Natural killer cell (primary cell): ENCODE data around the gene LAMA4. TPM values are rescaled to one million over a fixed set of nuclear protein-coding genes. Genes with fewer than 3 reads are reported as not detected.

ENCODE experiments used
- ATAC-seq, 3 donors: fragments of 150-1000 bp in 2 of 3; fragments of 200-7000 bp in 1 of 3; cut with Tn5 transposase; 1 replicate in 1 of 3; 2 replicates in 2 of 3; pipeline ENCODE4 v1.10.0; 2021; ENCODE audit warnings: mild to moderate bottlenecking in 2 of 3, moderate library complexity in 2 of 3
- DNase-seq, 2 donors: peaks; one replicate each; pipeline versions ENCODE4 v3.0.0 to v3.0.0-alpha.2; 2013 to 2021; ENCODE audit warnings: mixed read lengths in 1 of 2
- H3K27ac ChIP-seq: one replicate; pipeline ENCODE4 v1.5.1; 2013; ENCODE audit warnings: mild to moderate bottlenecking, low read length
- H3K27me3 ChIP-seq: one replicate; pipeline ENCODE4 v1.6.1; 2013; ENCODE audit warnings: low read length; ENCODE audit not compliant: control insufficient read depth, insufficient read depth
- H3K36me3 ChIP-seq: one replicate; pipeline ENCODE4 v1.6.1; 2013; ENCODE audit warnings: low read length; ENCODE audit not compliant: control insufficient read depth, insufficient read depth
- H3K4me1 ChIP-seq: one replicate; pipeline ENCODE4 v1.6.1; 2013; ENCODE audit warnings: low read length; ENCODE audit not compliant: control insufficient read depth, insufficient read depth
- H3K4me3 ChIP-seq: one replicate; pipeline ENCODE4 v1.5.1; 2013; ENCODE audit warnings: low read length
- H3K9me3 ChIP-seq: one replicate; pipeline ENCODE4 v1.6.1; 2013; ENCODE audit warnings: low read length; ENCODE audit not compliant: control insufficient read depth, insufficient read depth
- H3K27ac Mint-ChIP-seq, 2 donors: one replicate each; pipeline ENCODE4 v1.8.0; 2022; ENCODE audit warnings: mild to moderate bottlenecking in 2 of 2, mixed read lengths in 2 of 2, moderate library complexity in 1 of 2
- H3K27me3 Mint-ChIP-seq, 2 donors: one replicate each; pipeline ENCODE4 v1.8.0; 2022; ENCODE audit warnings: low read depth in 2 of 2, mixed read lengths in 2 of 2
- H3K36me3 Mint-ChIP-seq: one replicate; pipeline ENCODE4 v1.8.0; 2022; ENCODE audit warnings: mixed read lengths
- H3K4me1 Mint-ChIP-seq, 2 donors: one replicate each; pipeline ENCODE4 v1.8.0; 2022; ENCODE audit warnings: mixed read lengths in 2 of 2
- H3K4me3 Mint-ChIP-seq: one replicate; pipeline ENCODE4 v1.8.0; 2022; ENCODE audit warnings: mild to moderate bottlenecking, moderate library complexity, mixed read lengths
- H3K9me3 Mint-ChIP-seq, 2 donors: one replicate each; pipeline ENCODE4 v1.8.0; 2022; ENCODE audit warnings: mixed read lengths in 2 of 2
- CTCF ChIP-seq: fragments of 200-600 bp; IDR thresholded peaks from one replicate; pipeline ENCODE4 v1.8.0; 2022; ENCODE audit warnings: antibody characterized with exemption
- WGBS: methylation state at CpG from one replicate; pipeline ENCODE4 v1.1.7; 2013; ENCODE audit warnings: missing lambda C conversion rate; ENCODE audit not compliant: insufficient coverage; 5-methylcytosine and 5-hydroxymethylcytosine counted together
- intact Hi-C: fragments of 100-400 bp; cut with micrococcal nuclease; formaldehyde crosslinking; loops from one replicate; pipeline ENCODE4 v1.14.2; 2022
- total RNA-seq, 4 donors: library from RNA; stranded (reverse); fragments of 120-200 nt in 1 of 4; gene quantifications; one replicate each; pipeline versions ENCODE4 v1.2.3 to v1.2.4, GENCODE V29; 2013 to 2022

The LAMA4 gene
- total RNA-seq, 3 donors from 2014 or later (not counting 1 experiment from before 2014, with no cell fraction given) = not detected

GRCh38 chr6:112191509-112192020, 62.8 kb downstream of the LAMA4 start:
- peaks cover 6% of the 10 kb centered on the region for H3K4me1 ChIP-seq
- H3K9me3 ChIP-seq = no peaks in the 10 kb centered on the region
- peaks cover 33 to 68% of the 10 kb centered on the region in 2 donors for H3K27me3 Mint-ChIP-seq
- H3K36me3 ChIP-seq = no peaks in the 10 kb centered on the region
- H3K27me3 ChIP-seq = no peaks in the 10 kb centered on the region
- H3K36me3 Mint-ChIP-seq = no peaks in the 10 kb centered on the region
- H3K4me1 Mint-ChIP-seq = peaks cover 14% of the 10 kb centered on the region in 2 donors
- intact Hi-C loops = no loop called here
- 92% methylated on average over 6 of the region's 7 CpGs for WGBS
- no peaks in the 10 kb centered on the region for H3K9me3 Mint-ChIP-seq
- DNase-seq = no peak
- TF ChIP-seq CTCF = no peak
- ATAC-seq = no peak
- no peak overlapping the region for H3K27ac Mint-ChIP-seq
- no peak overlapping the region for H3K27ac ChIP-seq
- H3K4me3 Mint-ChIP-seq = no peak overlapping the region
- H3K4me3 ChIP-seq = no peak overlapping the region

- Mint-ChIP-seq H3K4me3 (no peak overlapping the region), H3K36me3 (no peaks in the 10 kb centered on the region), H3K9me3 (no peaks in the 10 kb centered on the region), H3K27ac (no peak overlapping the region), H3K4me1 (peaks cover 14% of the 10 kb centered on the region in 2 donors), H3K27me3 (peaks cover 34 to 59% of the 10 kb centered on the region in 2 donors)
- DNase-seq = no peak
- H3K4me1 ChIP-seq = peaks cover 6% of the 10 kb centered on the region
- no peak for TF ChIP-seq CTCF
- no peaks in the 10 kb centered on the region for H3K27me3 ChIP-seq
- WGBS = 94% methylated on average over 1 of the region's 1 CpG
- H3K36me3 ChIP-seq = no peaks in the 10 kb centered on the region
- H3K27ac ChIP-seq = no peak overlapping the region
- H3K4me3 ChIP-seq = no peak overlapping the region
- no peaks in the 10 kb centered on the region for H3K9me3 ChIP-seq
- no peak for ATAC-seq
- intact Hi-C loops = no loop called here
Observed at GRCh38 chr6:112190164-112190563, 64.2 kb downstream of the LAMA4 start.

GRCh38 chr6:112189494-112189893, 64.9 kb downstream of the LAMA4 start:
- intact Hi-C loops = no loop called here
- Mint-ChIP-seq H3K36me3 (no peaks in the 10 kb centered on the region), H3K27me3 (peaks cover 36 to 61% of the 10 kb centered on the region in 2 donors), H3K4me1 (peaks cover 14% of the 10 kb centered on the region in 2 donors), H3K4me3 (no peak overlapping the region), H3K27ac (no peak overlapping the region), H3K9me3 (no peaks in the 10 kb centered on the region)
- no peak for DNase-seq
- H3K4me3 ChIP-seq = no peak overlapping the region
- H3K27me3 ChIP-seq = peaks cover 2% of the 10 kb centered on the region
- no peak overlapping the region for H3K27ac ChIP-seq
- no peak for ATAC-seq
- H3K9me3 ChIP-seq = no peaks in the 10 kb centered on the region
- WGBS = 87% methylated on average over 5 of the region's 5 CpGs
- TF ChIP-seq CTCF = no peak
- peaks cover 6% of the 10 kb centered on the region for H3K4me1 ChIP-seq
- H3K36me3 ChIP-seq = no peaks in the 10 kb centered on the region

- Histone ChIP-seq H3K36me3 (no peaks in the 10 kb centered on the region), H3K4me1 (peaks cover 6% of the 10 kb centered on the region), H3K4me3 (no peak overlapping the region), H3K27ac (no peak overlapping the region), H3K9me3 (no peaks in the 10 kb centered on the region), H3K27me3 (peaks cover 2% of the 10 kb centered on the region)
- no peak overlapping the region for H3K4me3 Mint-ChIP-seq
- 84% methylated on average over 3 of the region's 3 CpGs for WGBS
- peaks cover 38 to 64% of the 10 kb centered on the region in 2 donors for H3K27me3 Mint-ChIP-seq
- intact Hi-C loops = no loop called here
- TF ChIP-seq CTCF = no peak
- no peaks in the 10 kb centered on the region for H3K9me3 Mint-ChIP-seq
- ATAC-seq (no peak), DNase-seq (no peak)
- H3K4me1 Mint-ChIP-seq = peaks cover 14% of the 10 kb centered on the region in 2 donors
- no peaks in the 10 kb centered on the region for H3K36me3 Mint-ChIP-seq
- no peak overlapping the region for H3K27ac Mint-ChIP-seq
Observed at GRCh38 chr6:112188906-112189305, 65.5 kb downstream of the LAMA4 start.
